ENCODE data around the gene DAPK1. TPM values are rescaled to one million over a fixed set of nuclear protein-coding genes. Genes with fewer than 3 reads are reported as not detected.

Gene DAPK1
- total and polyA plus RNA-seq, 2 experiments from 2014 or later = 44.4 to 62.3 TPM

DNA sequence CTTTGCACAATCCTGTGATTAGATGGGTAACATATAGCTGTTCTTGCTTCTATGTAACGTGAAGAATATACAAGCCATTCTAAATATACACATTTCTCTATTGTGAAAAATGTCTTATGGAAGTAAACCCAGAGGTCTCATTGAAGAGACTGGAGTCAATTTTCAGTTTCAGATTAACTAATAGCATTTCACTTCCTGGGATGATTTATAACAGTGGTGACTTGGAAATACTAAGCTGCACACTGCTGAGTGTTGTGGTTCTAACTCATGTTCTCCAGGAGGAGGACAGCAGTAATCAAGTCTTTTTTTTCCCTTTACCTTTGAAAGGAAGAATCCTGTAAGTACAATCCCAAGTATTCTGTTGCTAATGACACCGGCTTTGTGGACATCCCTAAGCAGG lies 231.6 kb downstream of the DAPK1 start:
- Histone ChIP-seq H4K20me1 (ENCODE audit: insufficient read depth, poor library complexity, severe bottlenecking) (no peaks in the 10 kb centered on the region), H3K79me2 (peaks cover 13% of the 10 kb centered on the region), H3K9me2 (replicated peaks; ENCODE audit: insufficient read depth) (no peaks in the 10 kb centered on the region), H2AFZ (no peak overlapping the region), H3K4me1 (ENCODE audit: insufficient read depth) (peaks cover 7% of the 10 kb centered on the region), H3K9me3 (ENCODE audit: low read depth) (no peaks in the 10 kb centered on the region), H3K27ac (no peak overlapping the region), H3K27me3 (no peaks in the 10 kb centered on the region), H3K4me3 (no peak overlapping the region), H3K36me3 (replicated peaks; ENCODE audit: insufficient read depth, low read depth) (no peaks in the 10 kb centered on the region), H3K4me2 (peak overlapping the region; percentile 8)
- no peak for TF ChIP-seq EZH2phosphoT487 (IDR thresholded peaks at IDR 0.05; ENCODE audit: low read depth, severe bottlenecking, unreplicated experiment)
- TF ChIP-seq, protein P1, sequence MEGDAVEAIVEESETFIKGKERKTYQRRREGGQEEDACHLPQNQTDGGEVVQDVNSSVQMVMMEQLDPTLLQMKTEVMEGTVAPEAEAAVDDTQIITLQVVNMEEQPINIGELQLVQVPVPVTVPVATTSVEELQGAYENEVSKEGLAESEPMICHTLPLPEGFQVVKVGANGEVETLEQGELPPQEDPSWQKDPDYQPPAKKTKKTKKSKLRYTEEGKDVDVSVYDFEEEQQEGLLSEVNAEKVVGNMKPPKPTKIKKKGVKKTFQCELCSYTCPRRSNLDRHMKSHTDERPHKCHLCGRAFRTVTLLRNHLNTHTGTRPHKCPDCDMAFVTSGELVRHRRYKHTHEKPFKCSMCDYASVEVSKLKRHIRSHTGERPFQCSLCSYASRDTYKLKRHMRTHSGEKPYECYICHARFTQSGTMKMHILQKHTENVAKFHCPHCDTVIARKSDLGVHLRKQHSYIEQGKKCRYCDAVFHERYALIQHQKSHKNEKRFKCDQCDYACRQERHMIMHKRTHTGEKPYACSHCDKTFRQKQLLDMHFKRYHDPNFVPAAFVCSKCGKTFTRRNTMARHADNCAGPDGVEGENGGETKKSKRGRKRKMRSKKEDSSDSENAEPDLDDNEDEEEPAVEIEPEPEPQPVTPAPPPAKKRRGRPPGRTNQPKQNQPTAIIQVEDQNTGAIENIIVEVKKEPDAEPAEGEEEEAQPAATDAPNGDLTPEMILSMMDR (IDR thresholded peaks at IDR 0.05; ENCODE audit: poor library complexity) = no peak
- TF ChIP-seq EZH2 (IDR thresholded peaks at IDR 0.05; ENCODE audit: borderline replicate concordance) = no peak
- 89% methylated on average over 2 of the region's 2 CpGs for WGBS (ENCODE audit: low lambda C conversion rate, missing lambda C conversion rate)
- DNase-seq (ENCODE audit: low spot score) = no peak

DNA sequence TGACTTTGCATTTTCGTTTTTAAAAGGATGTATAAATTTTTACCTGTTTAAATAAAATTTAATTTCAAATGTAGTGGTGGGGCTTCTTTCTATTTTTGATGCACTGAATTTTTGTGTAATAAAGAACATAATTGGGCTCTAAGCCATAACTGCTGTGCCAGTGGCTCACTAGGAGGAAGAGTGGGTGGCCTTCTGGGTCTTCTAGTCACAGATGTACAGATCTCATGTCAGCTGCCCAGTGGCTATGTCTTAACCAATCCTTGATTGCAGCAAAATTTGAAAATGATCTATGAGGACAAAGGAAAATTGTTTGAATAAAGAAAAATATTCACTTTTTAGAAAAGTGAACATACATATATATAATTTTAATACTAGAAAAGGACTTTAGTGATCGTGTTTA lies 233.7 kb downstream of the DAPK1 start:
- H3K36me3 ChIP-seq (replicated peaks; ENCODE audit: insufficient read depth, low read depth) = no peaks in the 10 kb centered on the region
- no peaks in the 10 kb centered on the region for H3K9me3 ChIP-seq (ENCODE audit: low read depth)
- H3K27ac ChIP-seq = no peak overlapping the region
- WGBS (ENCODE audit: low lambda C conversion rate, missing lambda C conversion rate) = 93% methylated on average over 2 of the region's 2 CpGs
- DNase-seq (ENCODE audit: low spot score) = no peak
- no peaks in the 10 kb centered on the region for H3K27me3 ChIP-seq
- H3K4me3 ChIP-seq = no peak overlapping the region
- no peaks in the 10 kb centered on the region for H4K20me1 ChIP-seq (ENCODE audit: insufficient read depth, poor library complexity, severe bottlenecking)
- H3K79me2 ChIP-seq = peaks cover 13% of the 10 kb centered on the region
- H3K9me2 ChIP-seq (replicated peaks; ENCODE audit: insufficient read depth) = no peaks in the 10 kb centered on the region
- peaks cover 7% of the 10 kb centered on the region for H3K4me1 ChIP-seq (ENCODE audit: insufficient read depth)
- H2AFZ ChIP-seq = no peak overlapping the region
- no peak overlapping the region for H3K4me2 ChIP-seq
- no peak for TF ChIP-seq EZH2phosphoT487 (IDR thresholded peaks at IDR 0.05; ENCODE audit: low read depth, severe bottlenecking, unreplicated experiment)
- TF ChIP-seq EZH2 (IDR thresholded peaks at IDR 0.05; ENCODE audit: borderline replicate concordance) = no peak
- TF ChIP-seq, protein P1 (IDR thresholded peaks at IDR 0.05; ENCODE audit: poor library complexity) = no peak

DNA sequence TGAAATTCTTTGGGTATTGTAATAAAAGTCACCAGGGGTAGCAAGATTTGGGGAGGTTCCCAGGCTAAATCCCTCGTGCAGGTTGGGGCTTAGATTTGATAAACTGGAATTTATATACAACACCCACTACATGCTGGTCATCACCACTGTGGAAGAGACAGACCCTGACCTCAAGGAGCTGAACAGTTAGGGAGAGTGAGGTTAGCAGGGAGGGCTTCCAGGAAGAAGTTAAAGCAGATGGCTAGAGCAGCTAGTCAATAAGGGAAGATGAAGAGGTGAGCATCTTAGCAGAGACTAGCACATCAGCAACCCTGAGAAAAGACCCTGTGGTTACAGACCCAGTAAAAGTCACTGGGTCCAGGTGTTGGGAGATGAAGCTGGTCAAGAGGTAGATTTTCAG lies 234.7 kb downstream of the DAPK1 start:
- Histone ChIP-seq H3K9me2 (replicated peaks; ENCODE audit: insufficient read depth) (no peaks in the 10 kb centered on the region), H3K27ac (no peak overlapping the region), H2AFZ (no peak overlapping the region), H3K4me3 (no peak overlapping the region), H3K27me3 (no peaks in the 10 kb centered on the region), H3K9me3 (ENCODE audit: low read depth) (no peaks in the 10 kb centered on the region), H3K4me2 (no peak overlapping the region), H4K20me1 (ENCODE audit: insufficient read depth, poor library complexity, severe bottlenecking) (no peaks in the 10 kb centered on the region), H3K36me3 (replicated peaks; ENCODE audit: insufficient read depth, low read depth) (no peaks in the 10 kb centered on the region), H3K4me1 (ENCODE audit: insufficient read depth) (no peaks in the 10 kb centered on the region), H3K79me2 (peaks cover 10% of the 10 kb centered on the region)
- 88% methylated on average over 1 of the region's 1 CpG for WGBS (ENCODE audit: low lambda C conversion rate, missing lambda C conversion rate)
- TF ChIP-seq, protein P1 (IDR thresholded peaks at IDR 0.05; ENCODE audit: poor library complexity) = no peak
- no peak for DNase-seq (ENCODE audit: low spot score)

DNA sequence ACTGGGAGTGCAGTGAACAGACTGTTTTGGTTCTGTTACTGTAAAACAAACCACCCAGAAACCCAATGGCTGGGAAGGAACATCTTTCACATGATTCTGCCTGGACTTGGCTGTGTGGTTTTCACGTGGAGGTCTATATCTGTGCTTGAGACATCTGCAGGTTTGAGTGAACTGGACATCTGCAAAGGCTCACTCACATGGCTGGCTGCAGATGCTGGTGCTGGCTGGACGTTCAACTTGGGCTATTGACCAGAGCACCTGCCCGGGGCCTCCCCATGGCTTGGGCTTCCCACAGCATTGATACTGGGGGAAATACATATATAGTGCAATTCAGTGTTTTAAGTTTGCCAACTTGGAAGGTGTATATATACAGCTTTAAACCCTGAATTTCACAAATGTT lies 235.1 kb downstream of the DAPK1 start:
- Histone ChIP-seq H3K4me2 (no peak overlapping the region), H4K20me1 (ENCODE audit: insufficient read depth, poor library complexity, severe bottlenecking) (no peaks in the 10 kb centered on the region), H3K27ac (no peak overlapping the region), H3K4me3 (no peak overlapping the region), H2AFZ (no peak overlapping the region), H3K36me3 (replicated peaks; ENCODE audit: insufficient read depth, low read depth) (no peaks in the 10 kb centered on the region), H3K27me3 (no peaks in the 10 kb centered on the region), H3K79me2 (peaks cover 6% of the 10 kb centered on the region), H3K9me3 (ENCODE audit: low read depth) (no peaks in the 10 kb centered on the region), H3K9me2 (replicated peaks; ENCODE audit: insufficient read depth) (no peaks in the 10 kb centered on the region), H3K4me1 (ENCODE audit: insufficient read depth) (no peaks in the 10 kb centered on the region)
- 88% methylated on average over 3 of the region's 3 CpGs for WGBS (ENCODE audit: low lambda C conversion rate, missing lambda C conversion rate)
- no peak for TF ChIP-seq EZH2 (IDR thresholded peaks at IDR 0.05; ENCODE audit: borderline replicate concordance)
- TF ChIP-seq, protein P1 (IDR thresholded peaks at IDR 0.05; ENCODE audit: poor library complexity) = no peak
- no peak for TF ChIP-seq EZH2phosphoT487 (IDR thresholded peaks at IDR 0.05; ENCODE audit: low read depth, severe bottlenecking, unreplicated experiment)
- DNase-seq (ENCODE audit: low spot score) = no peak
